Activated CD8-positive, alpha-beta memory T cell treated with anti-CD3 and anti-CD28 coated beads, Interleukin-2, amount 10 ng/mL, durations not matched to agents 7 days and 5 days (primary cell): ENCODE data around the gene EIF1AD. TPM values are rescaled to one million over a fixed set of nuclear protein-coding genes. Genes with fewer than 3 reads are reported as not detected.
"Not testable (repeated sequence)": the region's sequence is repeated elsewhere in the genome, so short reads cannot be mapped to it uniquely, and the experiment has no call there.

ENCODE experiments used
- ATAC-seq: fragments of 150-1000 bp; cut with Tn5 transposase; one replicate; pipeline ENCODE4 v1.10.0; 2021; ENCODE audit warnings: moderate library complexity
- CTCF ChIA-PET: fragments of 350-600 bp; sonication (Branson Sonifier 250); formaldehyde crosslinking; loops from one replicate; lab custom pipeline; 2021; ENCODE audit warnings: antibody characterized with exemption; lab: Charles Lee
- DNase-seq: peaks from one replicate; pipeline ENCODE4 v3.0.0-alpha.2; 2020
- H3K27ac Mint-ChIP-seq: one replicate; pipeline ENCODE4 v1.8.0; 2021; ENCODE audit warnings: mild to moderate bottlenecking, mixed read lengths
- H3K27me3 Mint-ChIP-seq: one replicate; pipeline ENCODE4 v1.8.0; 2021; ENCODE audit warnings: mixed read lengths
- H3K36me3 Mint-ChIP-seq: one replicate; pipeline ENCODE4 v1.8.0; 2021; ENCODE audit warnings: mild to moderate bottlenecking, mixed read lengths
- H3K4me1 Mint-ChIP-seq: one replicate; pipeline ENCODE4 v1.8.0; 2021; ENCODE audit warnings: mixed read lengths
- H3K4me3 Mint-ChIP-seq: one replicate; pipeline ENCODE4 v1.8.0; 2021; ENCODE audit warnings: mild to moderate bottlenecking, moderate library complexity, mixed read lengths
- H3K9me3 Mint-ChIP-seq: one replicate; pipeline ENCODE4 v1.8.0; 2022; ENCODE audit warnings: low read depth, mixed read lengths
- total RNA-seq, 2 experiments: library from RNA; stranded (reverse); gene quantifications; one replicate each; pipeline ENCODE4 v1.2.3, GENCODE V29; 2021

EIF1AD gene
- total RNA-seq, 2 experiments from 2014 or later: 57.5 to 60.3 TPM

- DNase-seq (no peak), ATAC-seq (no peak)
- H3K9me3 Mint-ChIP-seq: no peaks in the 10 kb centered on the region
- H3K4me3 Mint-ChIP-seq: no peak overlapping the region
- CTCF ChIA-PET: interaction anchor here (2.2 kb wide), 1 partner anchor 17 kb away, joined by 12 read pairs; no protein-coding TSS in a partner anchor
- peaks cover 19% of the 10 kb centered on the region for H3K27me3 Mint-ChIP-seq
- H3K4me1 Mint-ChIP-seq: peaks cover 3% of the 10 kb centered on the region
- no peaks in the 10 kb centered on the region for H3K36me3 Mint-ChIP-seq
- no peak overlapping the region for H3K27ac Mint-ChIP-seq
These were observed 37.8 kb upstream of the EIF1AD start for GRCh38 chr11:66039765-66040164.

GRCh38 chr11:66037327-66037726 is 35.4 kb upstream of the EIF1AD start:
- Mint-ChIP-seq H3K4me1 (no peaks in the 10 kb centered on the region), H3K27me3 (peaks cover 22% of the 10 kb centered on the region), H3K9me3 (no peaks in the 10 kb centered on the region), H3K4me3 (no peak overlapping the region), H3K27ac (no peak overlapping the region), H3K36me3 (no peaks in the 10 kb centered on the region)
- no peak for ATAC-seq
- CTCF ChIA-PET: interaction anchor here (0.7 to 2.6 kb wide), 3 partner anchors 8 to 524 kb away, joined by 3 to 15 read pairs (median 12); no protein-coding TSS in a partner anchor
- no peak for DNase-seq

- CTCF ChIA-PET: interaction anchor here (1.6 to 2.6 kb wide), 3 partner anchors 9 to 15 kb away, joined by 3 to 15 read pairs (median 8); no protein-coding TSS in a partner anchor
- no peak overlapping the region for H3K4me3 Mint-ChIP-seq
- no peak for ATAC-seq
- H3K27ac Mint-ChIP-seq: no peak overlapping the region
- DNase-seq: no peak
- no peaks in the 10 kb centered on the region for H3K36me3 Mint-ChIP-seq
- H3K4me1 Mint-ChIP-seq: no peaks in the 10 kb centered on the region
- no peaks in the 10 kb centered on the region for H3K9me3 Mint-ChIP-seq
- H3K27me3 Mint-ChIP-seq: peaks cover 22% of the 10 kb centered on the region
These were observed 34.4 kb upstream of the EIF1AD start for GRCh38 chr11:66036334-66036710.

- DNase-seq (no peak), ATAC-seq (no peak)
- CTCF ChIA-PET: interaction anchor here (1.6 to 2.6 kb wide), 3 partner anchors 9 to 16 kb away, joined by 3 to 15 read pairs (median 8); no protein-coding TSS in a partner anchor
- Mint-ChIP-seq H3K4me3 (no peak overlapping the region), H3K27me3 (peaks cover 22% of the 10 kb centered on the region), H3K36me3 (no peaks in the 10 kb centered on the region), H3K4me1 (no peaks in the 10 kb centered on the region), H3K27ac (no peak overlapping the region), H3K9me3 (no peaks in the 10 kb centered on the region)
These were observed 33.8 kb upstream of the EIF1AD start for GRCh38 chr11:66035653-66036333.

GRCh38 chr11:66032957-66033735 is 31.2 kb upstream of the EIF1AD start:
- Mint-ChIP-seq H3K27me3 (peaks cover 11% of the 10 kb centered on the region), H3K9me3 (no peaks in the 10 kb centered on the region), H3K4me3 (no peak overlapping the region), H3K36me3 (no peaks in the 10 kb centered on the region), H3K27ac (no peak overlapping the region), H3K4me1 (no peaks in the 10 kb centered on the region)
- DNase-seq (no peak), ATAC-seq (no peak)
- CTCF ChIA-PET: interaction anchor here (1.2 kb wide), 1 partner anchor 12 kb away, joined by 4 read pairs; no protein-coding TSS in a partner anchor

- no peak within 1 kb of the TSS for H3K27ac Mint-ChIP-seq
- no peaks in the 10 kb centered on the region for H3K36me3 Mint-ChIP-seq
- H3K9me3 Mint-ChIP-seq: no peaks in the 10 kb centered on the region
- no peak for ATAC-seq
- CTCF ChIA-PET: interaction anchor here (1.2 to 1.6 kb wide), 2 partner anchors 15 to 24 kb away, joined by 3 to 4 read pairs; partner anchors contain the start of gene BANF1
- peaks cover 8% of the 10 kb centered on the region for H3K27me3 Mint-ChIP-seq
- peaks cover 15% of the 10 kb centered on the region for H3K4me1 Mint-ChIP-seq
- DNase-seq: no peak
- no peak within 1 kb of the TSS for H3K4me3 Mint-ChIP-seq
These were observed 24.1 kb upstream of the EIF1AD start, which contains the start of gene CATSPER1 for GRCh38 chr11:66026017-66026529. CATSPER1 (minus strand) TSS chr11:66026479; CDS start chr11:66026379, 100 bp downstream.

- not testable (repeated sequence) for H3K9me3 Mint-ChIP-seq, H3K27me3 Mint-ChIP-seq, ATAC-seq, H3K27ac Mint-ChIP-seq, H3K4me3 Mint-ChIP-seq, DNase-seq, H3K36me3 Mint-ChIP-seq
- H3K4me1 Mint-ChIP-seq: peaks cover 23% of the 10 kb centered on the region
- CTCF ChIA-PET: interaction anchor here (1.2 to 6.2 kb wide), 31 partner anchors 10 to 311 kb away, joined by 3 to 51 read pairs (median 7); partner anchors contain the start of genes AP5B1, BANF1, CST6 and EIF1AD
These were observed 21.2 kb upstream of the EIF1AD start for GRCh38 chr11:66023186-66023440.

GRCh38 chr11:66022401-66023185 is 20.6 kb upstream of the EIF1AD start:
- H3K36me3 Mint-ChIP-seq: no peaks in the 10 kb centered on the region
- H3K4me1 Mint-ChIP-seq: peaks cover 23% of the 10 kb centered on the region
- no peak overlapping the region for H3K4me3 Mint-ChIP-seq
- peak; percentile 83 for DNase-seq
- ATAC-seq: peak; percentile 91
- no peak overlapping the region for H3K27ac Mint-ChIP-seq
- H3K9me3 Mint-ChIP-seq: no peaks in the 10 kb centered on the region
- CTCF ChIA-PET: interaction anchor here (0.6 to 6.2 kb wide), 48 partner anchors 8 to 311 kb away, joined by 3 to 51 read pairs (median 5); partner anchors contain the start of genes AP5B1, BANF1, CCDC85B and CST6
- peaks cover 8% of the 10 kb centered on the region for H3K27me3 Mint-ChIP-seq

GRCh38 chr11:66020618-66021357 is 18.8 kb upstream of the EIF1AD start:
- DNase-seq: peak; percentile 69
- peak; percentile 47 for ATAC-seq
- Mint-ChIP-seq H3K9me3 (no peaks in the 10 kb centered on the region), H3K36me3 (no peaks in the 10 kb centered on the region), H3K4me3 (no peak overlapping the region), H3K4me1 (peaks cover 23% of the 10 kb centered on the region), H3K27ac (no peak overlapping the region), H3K27me3 (peaks cover 8% of the 10 kb centered on the region)
- CTCF ChIA-PET: interaction anchor here (0.9 to 6.2 kb wide), 3 partner anchors 9 to 25 kb away, joined by 3 to 51 read pairs (median 4); partner anchors contain the start of genes BANF1, CST6 and EIF1AD

- ATAC-seq: no peak
- Mint-ChIP-seq H3K27me3 (peaks cover 8% of the 10 kb centered on the region), H3K27ac (no peak overlapping the region), H3K4me1 (peaks cover 23% of the 10 kb centered on the region), H3K9me3 (no peaks in the 10 kb centered on the region), H3K36me3 (no peaks in the 10 kb centered on the region), H3K4me3 (no peak overlapping the region)
- CTCF ChIA-PET: interaction anchor here (0.9 to 6.2 kb wide), 3 partner anchors 8 to 26 kb away, joined by 3 to 51 read pairs (median 4); partner anchors contain the start of genes BANF1, CST6 and EIF1AD
- DNase-seq: no peak
These were observed 18.3 kb upstream of the EIF1AD start for GRCh38 chr11:66020212-66020611.

- H3K9me3 Mint-ChIP-seq: no peaks in the 10 kb centered on the region
- no peak overlapping the region for H3K27ac Mint-ChIP-seq
- peaks cover 18% of the 10 kb centered on the region for H3K4me1 Mint-ChIP-seq
- H3K27me3 Mint-ChIP-seq: peaks cover 14% of the 10 kb centered on the region
- CTCF ChIA-PET: no interaction called here
- no peak for ATAC-seq
- H3K36me3 Mint-ChIP-seq: no peaks in the 10 kb centered on the region
- DNase-seq: no peak
- no peak overlapping the region for H3K4me3 Mint-ChIP-seq
These were observed 15.4 kb upstream of the EIF1AD start for GRCh38 chr11:66017321-66017720.

- CTCF ChIA-PET: interaction anchor here (1.2 kb wide), 1 partner anchor 25 kb away, joined by 3 read pairs; no protein-coding TSS in a partner anchor
These were observed 14.8 kb upstream of the EIF1AD start for GRCh38 chr11:66016793-66017177.

More at GRCh38 chr11:66016793-66017177, 14.8 kb upstream of the EIF1AD start:
- Mint-ChIP-seq H3K27me3 (peaks cover 18% of the 10 kb centered on the region), H3K9me3 (no peaks in the 10 kb centered on the region), H3K36me3 (no peaks in the 10 kb centered on the region), H3K27ac (no peak overlapping the region), H3K4me1 (peaks cover 16% of the 10 kb centered on the region), H3K4me3 (no peak overlapping the region)
- no peak for DNase-seq
- no peak for ATAC-seq
